HepG2 (cell line): ENCODE data around the gene ENTPD2. TPM values are rescaled to one million over a fixed set of nuclear protein-coding genes. Genes with fewer than 3 reads are reported as not detected.

Source experiments
- ATAC-seq: fragments of 200-7000 bp; cut with Tn5 transposase; 3 replicates; pipeline ENCODE4 v1.9.1; 2020; ENCODE audit warnings: mild to moderate bottlenecking, moderate library complexity
- BruUV-seq: library from RNA; stranded (reverse); fragments of 400-500 nt; replicated peaks from 2 replicates; lab custom pipeline; 2021; lab: Mats Ljungman, UMichigan
- CTCF ChIA-PET: fragments of 300-600 bp; formaldehyde crosslinking; extraction: SDS; loops from one replicate; lab custom pipeline; 2021; ENCODE audit warnings: low total read pairs, inconsistent platforms, low intra/inter-chr PET ratio; lab: Yijun Ruan, JAX
- POLR2A ChIA-PET: fragments of 350-600 bp; sonication (Branson Sonifier 250); formaldehyde crosslinking; loops from one replicate; lab custom pipeline; 2020; ENCODE audit warnings: antibody characterized with exemption, inconsistent platforms; lab: Yijun Ruan, JAX
- DNase-seq: peaks from one replicate; pipeline ENCODE4 v3.0.0-alpha.2; 2015; ENCODE audit warnings: low spot score
- FAIRE-seq: peaks from 3 replicates; lab custom pipeline; 2011; peaks lifted over from hg19 to GRCh38; lab: Jason Lieb, UNC
- H2AFZ ChIP-seq: one replicate; pipeline ENCODE4 v1.6.1; 2011; ENCODE audit warnings: low read length, inconsistent platforms
- H3K27ac ChIP-seq: fragments of 300-600 bp; 3 replicates; pipeline ENCODE4 v1.8.0; 2011; ENCODE audit warnings: mixed run types, mild to moderate bottlenecking, mixed read lengths, low read length, inconsistent platforms; ENCODE audit not compliant: insufficient read depth; ENCODE audit errors: extremely low read length
- H3K27me3 ChIP-seq, 2 experiments: fragments of 200-600 bp in 1 of 2; 2 replicates in 1 of 2; 3 replicates in 1 of 2; pipeline versions ENCODE4 v1.6.0 to v1.8.0; 2011; ENCODE audit warnings: low read length in 2 of 2, mild to moderate bottlenecking in 2 of 2, moderate library complexity in 2 of 2, inconsistent platforms in 1 of 2; ENCODE audit not compliant: insufficient read depth in 2 of 2, control insufficient read depth in 1 of 2
- H3K36me3 ChIP-seq, 2 experiments: fragments of 200-600 bp in 1 of 2; replicated peaks in 1 of 2; 2 replicates in 1 of 2; 3 replicates in 1 of 2; pipeline versions ENCODE4 v1.5.1 to v1.8.0; 2011; ENCODE audit warnings: low read length in 2 of 2, inconsistent platforms in 1 of 2; ENCODE audit not compliant: insufficient read depth in 2 of 2, control insufficient read depth in 1 of 2
- H3K4me1 ChIP-seq: 2 replicates; pipeline ENCODE4 v1.5.1; 2012; ENCODE audit warnings: low read length, inconsistent platforms; ENCODE audit not compliant: insufficient read depth
- H3K4me2 ChIP-seq: 2 replicates; pipeline ENCODE4 v1.6.0; 2011; ENCODE audit warnings: low read depth, low read length, inconsistent platforms
- H3K4me3 ChIP-seq, 3 experiments: fragments of 200-600 bp in 1 of 3; sonication (generic), shearing (Covaris generic) in 1 of 3; replicated peaks in 1 of 3; 2 replicates each; pipeline ENCODE4 v1.5.1; 2011 to 2016; ENCODE audit warnings: low read length in 3 of 3, inconsistent platforms in 2 of 3, low read depth in 2 of 3, mild to moderate bottlenecking in 2 of 3, control low read depth in 1 of 3, mixed read lengths in 1 of 3; ENCODE audit not compliant: insufficient read depth in 1 of 3
- H3K79me2 ChIP-seq: one replicate; pipeline ENCODE4 v1.6.1; 2011; ENCODE audit warnings: low read length, inconsistent platforms; ENCODE audit not compliant: insufficient read depth
- H3K9ac ChIP-seq: 2 replicates; pipeline ENCODE4 v1.6.0; 2011; ENCODE audit warnings: mild to moderate bottlenecking, low read depth, low read length, inconsistent platforms; ENCODE audit not compliant: insufficient read depth
- H3K9me3 ChIP-seq: 2 replicates; pipeline ENCODE4 v1.5.1; 2012; ENCODE audit warnings: mild to moderate bottlenecking, low read length
- H4K20me1 ChIP-seq: 2 replicates; pipeline ENCODE4 v1.6.0; 2011; ENCODE audit warnings: inconsistent platforms, mild to moderate bottlenecking, low read length, moderate library complexity; ENCODE audit not compliant: insufficient read depth
- ATM ChIP-seq: fragments of 450-650 bp; IDR thresholded peaks from 2 replicates; pipeline ENCODE4 v1.7.1; 2017; ENCODE audit warnings: mild to moderate bottlenecking, borderline replicate concordance
- BHLHE40 ChIP-seq: IDR thresholded peaks from 2 replicates; pipeline ENCODE4 v1.6.1; 2011; ENCODE audit warnings: low read length, improper control_type of control experiment
- HIC2 ChIP-seq: sonication (generic); formaldehyde crosslinking; IDR thresholded peaks from 2 replicates; pipeline ENCODE4 v1.9.0; 2022; ENCODE audit warnings: low read depth, missing genetic modification reagents
- HNRNPL ChIP-seq: fragments of 200-400 bp; formaldehyde crosslinking; IDR thresholded peaks from 2 replicates; pipeline ENCODE4 v1.6.1; 2017; ENCODE audit warnings: mild to moderate bottlenecking, low read depth, low read length
- JUND ChIP-seq: sonication (generic); formaldehyde crosslinking; IDR thresholded peaks from 2 replicates; pipeline ENCODE4 v1.8.0; 2022; ENCODE audit warnings: mild to moderate bottlenecking, missing genetic modification reagents
- MAFK ChIP-seq, 2 experiments: IDR thresholded peaks in 1 of 2; conservative IDR thresholded peaks in 1 of 2; 2 replicates each; pipeline ENCODE4 v1.6.1; 2011; ENCODE audit warnings: improper control_type of control experiment in 2 of 2, low read length in 2 of 2
- MBD4 ChIP-seq: IDR thresholded peaks from 2 replicates; pipeline ENCODE4 v1.6.1; 2012; ENCODE audit warnings: low read length, inconsistent platforms, borderline replicate concordance
- MXI1 ChIP-seq: IDR thresholded peaks from 3 replicates; pipeline ENCODE4 v1.6.1; 2012; ENCODE audit warnings: low read depth, low read length, inconsistent platforms, borderline replicate concordance
- PCBP1 ChIP-seq: fragments of 200-400 bp; formaldehyde crosslinking; IDR thresholded peaks from 2 replicates; pipeline ENCODE4 v1.6.1; 2017; ENCODE audit warnings: mild to moderate bottlenecking, low read depth, low read length, borderline replicate concordance
- RBM22 ChIP-seq: fragments of 200-400 bp; formaldehyde crosslinking; optimal IDR thresholded peaks from 2 replicates; pipeline ENCODE3; 2017; ENCODE audit warnings: mild to moderate bottlenecking, low read length, moderate library complexity
- SP5 ChIP-seq: IDR thresholded peaks from 2 replicates; pipeline ENCODE4 v1.6.1; 2016; ENCODE audit warnings: low read depth, borderline replicate concordance
- ZBTB33 ChIP-seq: sonication (generic); formaldehyde crosslinking; IDR thresholded peaks from 2 replicates; pipeline ENCODE4 v1.4.0; 2020; ENCODE audit warnings: missing genetic modification reagents
- ZC3H13 ChIP-seq: sonication (generic); formaldehyde crosslinking; IDR thresholded peaks from 2 replicates; pipeline ENCODE4 v1.8.1; 2023; ENCODE audit warnings: mild to moderate bottlenecking, missing genetic modification reagents, moderate library complexity
- ZNF512B ChIP-seq: sonication (generic); formaldehyde crosslinking; IDR thresholded peaks from 2 replicates; pipeline ENCODE4 v1.5.1; 2020; ENCODE audit warnings: missing genetic modification reagents, mild to moderate bottlenecking, borderline replicate concordance
- ZNF577 ChIP-seq: sonication (generic); formaldehyde crosslinking; IDR thresholded peaks from 2 replicates; pipeline ENCODE4 v1.4.0; 2020; ENCODE audit warnings: mild to moderate bottlenecking, low read depth, missing genetic modification reagents, borderline replicate concordance
- ZNF724P ChIP-seq: sonication (generic); formaldehyde crosslinking; IDR thresholded peaks from 2 replicates; pipeline ENCODE4 v1.8.0; 2022; ENCODE audit warnings: missing genetic modification reagents, borderline replicate concordance
- WGBS: methylation state at CpG from one replicate; pipeline ENCODE4 v1.1.6; 2017; ENCODE audit warnings: low lambda C conversion rate; 5-methylcytosine and 5-hydroxymethylcytosine counted together
- in situ Hi-C: cut with HindIII; loops from 2 replicates; pipeline ENCODE4 v1.10.0; 2017; ENCODE audit warnings: low pct_unique_long_range_greater_than_20kb; ENCODE audit not compliant: extremely low pct_ligation_motif_present
- intact Hi-C: fragments of 100-400 bp; cut with micrococcal nuclease; formaldehyde crosslinking; loops from one replicate; pipeline ENCODE4 v1.10.0; 2022; ENCODE audit not compliant: unreplicated experiment
- polyA plus RNA-seq, 8 experiments: library from polyadenylated mRNA; depleted of rRNA in 3 of 8; stranded (reverse) in 7 of 8; unstranded in 1 of 8; fragments of >200 nt; fragmentation: Illumina TruSeq in 4 of 8; extraction: Trizol in 4 of 8; gene quantifications; 2 replicates each; pipeline versions ENCODE4 v1.2.1 to v1.2.3, GENCODE V29; 2011 to 2016; ENCODE audit warnings: low read depth in 4 of 8, missing spikeins in 1 of 8, mixed read lengths in 1 of 8; ENCODE audit not compliant: insufficient read depth in 1 of 8
- total RNA-seq, 5 experiments: library from RNA; depleted of rRNA; stranded (reverse); fragments of >200 nt; fragmentation: Illumina TruSeq; extraction: Trizol; gene quantifications; 2 replicates each; pipeline ENCODE4 v1.2.3, GENCODE V29; 2016; ENCODE audit warnings: low read depth in 1 of 5

Gene ENTPD2
- total and polyA plus RNA-seq, 2 of the 13 experiments (the other 11 are each of a cell fraction or from before 2014, with no cell fraction given) = 0.95 to 3.2 TPM

GRCh38 chr9:137025517-137025966, 28.3 kb downstream of the ENTPD2 start:
- no peak overlapping the region for H3K27ac ChIP-seq
- in situ Hi-C loops = no loop called here
- TF ChIP-seq HIC2 = peak; percentile 78
- peak; percentile 51 for TF ChIP-seq RBM22
- no peak for TF ChIP-seq ZNF512B (CRISPR knock-in tag)
- TF ChIP-seq ZNF577 = no peak
- TF ChIP-seq MBD4 = no peak
- no peak for TF ChIP-seq ZC3H13 (CRISPR knock-in tag)
- TF ChIP-seq ATM = no peak
- TF ChIP-seq ZBTB33 = peak; percentile 52; the same call in 1 of the 2 replicates
- TF ChIP-seq JUND = no peak
- 0 out of 2 replicates have a peak, but pooled peaks have one; percentile 22 for TF ChIP-seq PCBP1
- no peak for TF ChIP-seq ZNF724P (CRISPR knock-in tag)
- TF ChIP-seq MAFK (conservative IDR thresholded peaks at IDR 0.05 in 1 of 2, IDR thresholded peaks at IDR 0.05 in 1 of 2; ENCODE audit: low read length in 2 of 2) = no peak
- TF ChIP-seq BHLHE40 = peak; percentile 49; the same call in 1 of the 2 replicates
- TF ChIP-seq SP5 (CRISPR knock-in tag) = 0 out of 2 replicates have a peak, but pooled peaks have one; percentile 12
- peak; percentile 80; the same call in 2 of the 3 replicates for TF ChIP-seq MXI1
- TF ChIP-seq HNRNPL = peak; percentile 98

More at GRCh38 chr9:137025517-137025966, 28.3 kb downstream of the ENTPD2 start:
- ChIA-PET CTCF (no interaction called here), POLR2A (interaction anchor here (1.4 kb wide), 1 partner anchor 9 kb away, joined by 3 read pairs; no protein-coding TSS in a partner anchor)
- H3K9me3 ChIP-seq = no peaks in the 10 kb centered on the region
- FAIRE-seq = no peak
- peak; percentile 52 for DNase-seq
- no peaks in the 10 kb centered on the region for H3K79me2 ChIP-seq
- no peaks in the 10 kb centered on the region for H3K36me3 ChIP-seq
- no peak overlapping the region for H3K9ac ChIP-seq
- H2AFZ ChIP-seq = no peak overlapping the region
- H3K27me3 ChIP-seq = peaks cover 0 to 16% of the 10 kb centered on the region in 2 experiments; a peak in 2 of 5 replicates
- H3K4me2 ChIP-seq = peak overlapping the region; percentile 23; the same call in 1 of the 2 replicates
- no peak overlapping the region; a peak in 1 of 6 replicates for H3K4me3 ChIP-seq
- H4K20me1 ChIP-seq = no peaks in the 10 kb centered on the region
- WGBS = no CpG with 5 or more reads among the region's 21 CpGs
- H3K4me1 ChIP-seq = peaks cover 83% of the 10 kb centered on the region
- intact Hi-C loops = no loop called here
- no TSS peak for BruUV-seq
- no peak for ATAC-seq
